T-helper 2 cell treated with Interferon-gamma antibody and Interleukin-4, amounts not matched to agents 5 μg/mL and 100 μg/mL, for 36 hours (primary cell): Measurements from ENCODE around the gene C17orf58.
"Not testable (repeated sequence)": the region's sequence is repeated elsewhere in the genome, so short reads cannot be mapped to it uniquely, and the experiment has no call there.

Experiments used
- DNase-seq: peaks from one replicate; pipeline ENCODE4 v3.0.0; 2021; ENCODE audit warnings: low spot score
- H3K27ac Mint-ChIP-seq: one replicate; pipeline ENCODE4 v1.8.0; 2021; ENCODE audit warnings: mild to moderate bottlenecking, mixed read lengths
- H3K27me3 Mint-ChIP-seq: one replicate; pipeline ENCODE4 v1.8.0; 2021; ENCODE audit warnings: low read depth, mixed read lengths
- H3K36me3 Mint-ChIP-seq: one replicate; pipeline ENCODE4 v1.8.0; 2021; ENCODE audit warnings: low read depth, mixed read lengths
- H3K4me1 Mint-ChIP-seq: one replicate; pipeline ENCODE4 v1.8.0; 2021; ENCODE audit warnings: low read depth, mixed read lengths
- H3K4me3 Mint-ChIP-seq: one replicate; pipeline ENCODE4 v1.8.0; 2022; ENCODE audit warnings: mild to moderate bottlenecking, moderate library complexity, mixed read lengths
- H3K9me3 Mint-ChIP-seq: one replicate; pipeline ENCODE4 v1.8.0; 2021; ENCODE audit warnings: mixed read lengths

The C17orf58 gene

DNA sequence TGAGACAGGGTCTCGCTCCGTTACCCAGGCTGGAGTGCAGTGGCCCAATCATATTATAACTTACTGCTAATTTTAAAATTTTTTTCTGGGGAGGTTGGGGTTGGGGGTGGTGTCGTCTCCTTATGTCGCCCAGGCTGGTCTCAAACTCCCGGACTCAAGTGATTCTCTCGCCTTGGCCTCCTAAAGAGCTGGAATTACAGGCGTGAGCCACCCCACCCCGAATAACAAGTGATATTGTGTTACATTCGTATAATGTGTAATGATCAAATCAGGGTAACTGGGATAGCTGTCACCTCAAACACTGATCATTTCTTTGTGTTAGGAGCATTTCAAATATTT lies 23.0 kb upstream of the C17orf58 start:
- Mint-ChIP-seq H3K9me3 (no peaks in the 10 kb centered on the region), H3K4me1 (peaks cover 8% of the 10 kb centered on the region), H3K4me3 (peak overlapping the region; percentile 84), H3K27me3 (peaks cover 10% of the 10 kb centered on the region), H3K27ac (no peak overlapping the region), H3K36me3 (no peaks in the 10 kb centered on the region)
- no peak for DNase-seq

GRCh38 chr17:68018493-68018892 lies 22.2 kb upstream of the C17orf58 start:
- peaks cover 10% of the 10 kb centered on the region for H3K27me3 Mint-ChIP-seq
- not testable (repeated sequence) for H3K4me1 Mint-ChIP-seq, DNase-seq, H3K9me3 Mint-ChIP-seq, H3K27ac Mint-ChIP-seq, H3K36me3 Mint-ChIP-seq, H3K4me3 Mint-ChIP-seq

DNA sequence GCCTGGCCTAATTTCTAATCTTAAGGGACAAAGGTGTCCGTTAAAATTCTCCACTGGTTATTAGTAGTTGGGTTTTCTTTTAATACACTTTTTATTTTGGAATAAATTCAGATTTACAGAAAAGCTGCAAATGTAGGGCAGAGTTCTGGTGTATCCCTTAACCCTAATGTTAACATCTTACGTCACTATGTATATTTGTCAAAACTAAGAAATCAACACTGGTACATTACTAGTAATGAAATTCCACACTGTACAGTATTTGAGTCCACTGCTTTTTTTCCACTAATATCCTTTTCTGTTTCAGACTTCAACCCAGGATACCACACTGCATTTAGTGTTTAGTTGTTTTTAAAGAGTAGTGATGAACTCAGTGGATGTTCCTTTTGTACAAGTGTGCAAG lies 20.6 kb upstream of the C17orf58 start:
- H3K27me3 Mint-ChIP-seq: peaks cover 13% of the 10 kb centered on the region
- DNase-seq: no peak
- no peak overlapping the region for H3K27ac Mint-ChIP-seq
- H3K36me3 Mint-ChIP-seq: no peaks in the 10 kb centered on the region
- no peak overlapping the region for H3K4me3 Mint-ChIP-seq
- no peaks in the 10 kb centered on the region for H3K9me3 Mint-ChIP-seq
- H3K4me1 Mint-ChIP-seq: peaks cover 8% of the 10 kb centered on the region

DNA sequence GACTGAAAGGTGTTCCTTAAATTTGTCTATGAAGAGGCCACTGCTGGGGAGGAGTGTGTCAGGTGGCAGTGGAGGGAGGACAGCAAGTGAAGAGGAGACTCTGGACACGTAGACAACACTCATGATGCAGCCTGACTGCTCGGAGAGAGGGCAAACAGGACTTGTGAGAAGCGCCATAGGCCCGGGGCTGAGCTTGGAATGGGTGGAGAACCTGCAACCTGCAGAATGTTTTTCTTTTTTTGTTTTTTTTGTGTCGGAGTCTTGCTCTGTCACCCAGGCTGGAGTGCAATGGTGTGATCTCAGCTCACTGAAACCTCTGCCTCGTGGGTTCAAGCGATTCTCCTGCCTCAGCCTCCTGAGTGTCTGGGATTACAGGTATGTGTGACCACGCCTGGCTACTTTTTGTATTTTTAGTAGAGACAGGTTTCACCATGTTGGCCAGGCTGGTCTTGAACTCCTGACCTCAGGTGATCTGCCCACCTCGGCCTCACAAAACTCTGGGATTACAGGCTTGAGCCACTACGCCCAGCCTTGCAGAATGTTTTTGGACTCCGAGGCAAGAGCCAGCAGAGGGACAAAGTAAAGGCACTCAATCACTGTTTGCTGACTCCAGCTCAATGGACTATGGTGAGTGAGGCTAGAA lies 18.9 kb upstream of the C17orf58 start:
- H3K4me1 Mint-ChIP-seq: peaks cover 7% of the 10 kb centered on the region
- DNase-seq: no peak
- no peak overlapping the region for H3K27ac Mint-ChIP-seq
- peaks cover 13% of the 10 kb centered on the region for H3K27me3 Mint-ChIP-seq
- H3K9me3 Mint-ChIP-seq: no peaks in the 10 kb centered on the region
- H3K36me3 Mint-ChIP-seq: no peaks in the 10 kb centered on the region
- H3K4me3 Mint-ChIP-seq: no peak overlapping the region

GRCh38 chr17:68013385-68013784 lies 17.1 kb upstream of the C17orf58 start:
- no peaks in the 10 kb centered on the region for H3K36me3 Mint-ChIP-seq
- H3K27ac Mint-ChIP-seq: no peak overlapping the region
- peaks cover 14% of the 10 kb centered on the region for H3K27me3 Mint-ChIP-seq
- H3K9me3 Mint-ChIP-seq: no peaks in the 10 kb centered on the region
- peaks cover 4% of the 10 kb centered on the region for H3K4me1 Mint-ChIP-seq
- no peak overlapping the region for H3K4me3 Mint-ChIP-seq
- no peak for DNase-seq

DNA sequence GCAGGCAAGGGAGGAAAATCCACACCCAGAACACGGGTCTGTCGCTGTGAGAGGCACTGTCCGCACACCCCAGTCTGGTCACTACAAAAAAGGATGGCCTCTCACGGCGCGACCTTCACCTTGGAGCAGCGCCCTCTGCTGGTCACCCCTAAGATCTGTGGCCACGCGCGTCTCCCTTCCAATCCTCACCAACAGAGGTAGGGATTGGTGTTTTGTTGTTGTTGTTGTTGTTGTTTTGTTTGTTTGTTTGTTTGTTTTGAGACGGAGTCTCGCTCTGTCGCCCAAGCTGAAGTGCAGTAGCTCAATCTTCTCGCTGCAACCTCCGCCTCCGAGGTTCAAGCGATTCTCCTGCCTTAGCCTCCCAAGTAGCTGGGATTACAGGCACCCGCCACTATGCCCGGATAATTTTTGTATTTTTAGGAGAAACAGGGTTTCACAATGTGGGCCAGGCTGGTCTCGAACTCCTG lies 15.0 kb upstream of the C17orf58 start:
- Mint-ChIP-seq H3K27me3 (peaks cover 14% of the 10 kb centered on the region), H3K27ac (no peak overlapping the region), H3K9me3 (no peaks in the 10 kb centered on the region), H3K4me1 (peaks cover 4% of the 10 kb centered on the region), H3K4me3 (peak overlapping the region; percentile 72), H3K36me3 (no peaks in the 10 kb centered on the region)
- DNase-seq: peak; percentile 50

- no peak for DNase-seq
- Mint-ChIP-seq H3K36me3 (no peaks in the 10 kb centered on the region), H3K9me3 (no peaks in the 10 kb centered on the region), H3K27ac (no peak overlapping the region), H3K4me3 (no peak overlapping the region), H3K4me1 (peaks cover 4% of the 10 kb centered on the region), H3K27me3 (peaks cover 3% of the 10 kb centered on the region)
Observed at GRCh38 chr17:68006797-68007196, 10.5 kb upstream of the C17orf58 start.

GRCh38 chr17:68004201-68004600 lies 7.9 kb upstream of the C17orf58 start:
- H3K27me3 Mint-ChIP-seq: peaks cover 3% of the 10 kb centered on the region
- DNase-seq: no peak
- no peaks in the 10 kb centered on the region for H3K36me3 Mint-ChIP-seq
- no peaks in the 10 kb centered on the region for H3K9me3 Mint-ChIP-seq
- no peak overlapping the region for H3K4me3 Mint-ChIP-seq
- no peaks in the 10 kb centered on the region for H3K4me1 Mint-ChIP-seq
- H3K27ac Mint-ChIP-seq: no peak overlapping the region

- no peak for DNase-seq
- no peak overlapping the region for H3K27ac Mint-ChIP-seq
Observed at GRCh38 chr17:67999291-67999911, 3.1 kb upstream of the C17orf58 start.

GRCh38 chr17:67998466-67998865 lies 2.2 kb upstream of the C17orf58 start:
- Mint-ChIP-seq H3K4me3 (no peak overlapping the region), H3K9me3 (no peaks in the 10 kb centered on the region), H3K27ac (no peak overlapping the region)

More at GRCh38 chr17:67999291-67999911, 3.1 kb upstream of the C17orf58 start:
- Mint-ChIP-seq H3K4me1 (peaks cover 20% of the 10 kb centered on the region), H3K27me3 (peaks cover 23% of the 10 kb centered on the region), H3K9me3 (no peaks in the 10 kb centered on the region), H3K36me3 (no peaks in the 10 kb centered on the region), H3K4me3 (no peak overlapping the region)

DNA sequence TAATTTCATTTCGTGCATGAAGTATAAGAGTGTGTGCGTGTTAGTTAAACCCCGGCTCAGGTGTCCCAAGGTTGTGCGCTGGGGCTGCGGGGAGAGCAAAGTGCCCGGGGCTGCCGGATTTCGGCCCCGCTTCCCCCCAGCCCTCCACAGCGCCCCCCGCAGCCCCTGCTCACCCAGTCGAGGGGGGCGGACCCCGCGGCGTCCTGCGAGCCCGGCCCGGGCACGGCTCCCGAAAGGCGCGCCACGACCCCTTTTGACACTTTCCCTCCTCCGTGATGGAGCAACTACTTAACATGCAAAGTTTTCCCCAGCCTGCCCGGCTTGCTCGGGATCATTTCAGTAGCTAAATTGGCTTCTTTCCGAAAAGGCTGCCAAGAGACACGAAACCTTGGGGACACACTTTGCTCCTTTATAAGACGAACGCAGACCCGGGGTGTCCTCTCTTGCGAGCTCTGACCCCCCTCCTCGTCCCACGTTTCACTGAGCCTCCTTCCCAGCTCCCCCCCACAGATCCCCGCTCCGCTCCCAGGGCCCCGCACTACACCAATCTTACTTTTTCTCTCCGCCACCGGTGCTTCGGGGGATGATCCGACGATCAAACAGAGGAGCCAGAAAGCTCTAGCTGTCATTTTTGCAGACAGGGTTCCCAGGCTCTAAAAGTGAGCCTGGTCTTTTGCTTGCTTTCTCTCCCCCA lies 552 bp downstream of the C17orf58 start:
- DNase-seq: no peak
- Mint-ChIP-seq H3K9me3 (no peaks in the 10 kb centered on the region), H3K36me3 (no peaks in the 10 kb centered on the region), H3K4me1 (peaks cover 30% of the 10 kb centered on the region), H3K4me3 (peak overlapping the region; percentile 88), H3K27me3 (peaks cover 23% of the 10 kb centered on the region), H3K27ac (peak overlapping the region; percentile 34)

More at GRCh38 chr17:67998466-67998865, 2.2 kb upstream of the C17orf58 start:
- DNase-seq: no peak
- Mint-ChIP-seq H3K27me3 (peaks cover 23% of the 10 kb centered on the region), H3K4me1 (peaks cover 22% of the 10 kb centered on the region), H3K36me3 (no peaks in the 10 kb centered on the region)

DNA sequence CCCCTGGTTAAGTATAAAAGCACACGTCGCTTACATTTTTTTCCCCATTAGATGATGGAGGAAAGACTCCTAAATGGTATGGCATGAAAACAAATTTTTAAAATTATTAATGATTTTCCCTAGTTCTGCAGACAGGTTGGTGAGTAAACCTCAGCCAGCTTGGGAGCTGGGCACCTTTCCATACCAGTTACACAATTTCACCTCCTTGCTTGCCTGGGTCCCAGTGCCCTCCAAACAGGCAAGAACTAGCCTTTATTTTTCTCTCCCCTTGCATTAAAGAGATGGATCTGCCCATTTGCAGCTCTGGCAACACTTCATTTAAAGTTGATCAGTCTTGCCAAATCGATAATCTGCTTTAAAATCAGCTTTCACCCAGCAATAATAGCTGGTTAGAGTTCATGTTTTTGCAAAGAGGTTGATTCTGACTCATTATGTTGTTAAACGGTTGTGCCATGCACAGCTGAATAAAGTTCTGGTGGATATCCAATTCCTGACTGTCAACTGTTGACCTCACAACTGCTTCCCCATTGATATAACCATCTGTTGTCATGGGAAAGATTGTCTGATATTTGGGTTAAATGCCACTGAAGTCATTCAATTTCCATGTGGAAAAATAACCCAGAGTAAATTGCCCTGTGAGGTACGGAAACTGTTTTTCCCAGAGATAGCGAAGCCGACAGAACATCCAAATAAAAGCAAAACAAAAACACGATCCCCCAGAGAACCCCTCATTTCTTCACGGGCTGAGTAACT lies 1.3 kb downstream of the C17orf58 start:
- H3K36me3 Mint-ChIP-seq: no peaks in the 10 kb centered on the region
- peak overlapping the region; percentile 83 for H3K27ac Mint-ChIP-seq
- H3K4me3 Mint-ChIP-seq: peak overlapping the region; percentile 88
- H3K27me3 Mint-ChIP-seq: peaks cover 23% of the 10 kb centered on the region
- no peak for DNase-seq
- H3K9me3 Mint-ChIP-seq: no peaks in the 10 kb centered on the region
- H3K4me1 Mint-ChIP-seq: peaks cover 30% of the 10 kb centered on the region

DNA sequence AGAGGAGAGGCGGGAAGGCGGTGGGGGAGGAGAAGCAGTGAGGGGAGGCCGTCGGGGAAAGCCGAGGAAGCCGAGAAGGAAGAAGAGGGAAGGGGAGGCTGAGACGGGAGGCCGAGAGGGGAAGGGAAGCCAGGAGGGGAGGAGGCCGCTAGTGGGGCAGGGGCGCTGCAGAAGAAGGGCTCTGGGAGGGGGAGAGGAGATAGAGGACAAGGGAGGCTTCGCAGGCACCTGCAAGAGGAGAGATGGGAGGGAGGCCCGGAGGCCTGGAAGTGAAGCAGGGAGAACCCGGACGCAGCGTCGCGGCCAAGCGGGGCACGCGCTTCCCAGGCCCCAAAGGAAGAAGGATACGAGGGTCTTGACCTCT lies 2.3 kb downstream of the C17orf58 start:
- H3K9me3 Mint-ChIP-seq: no peaks in the 10 kb centered on the region
- DNase-seq: no peak
- peaks cover 23% of the 10 kb centered on the region for H3K27me3 Mint-ChIP-seq
- H3K27ac Mint-ChIP-seq: peak overlapping the region; percentile 83
- H3K4me1 Mint-ChIP-seq: peaks cover 30% of the 10 kb centered on the region
- H3K36me3 Mint-ChIP-seq: no peaks in the 10 kb centered on the region
- H3K4me3 Mint-ChIP-seq: peak overlapping the region; percentile 88
